Activated T-cell treated with anti-CD3 and anti-CD28 coated beads for 4 hours (primary cell): ENCODE results near the gene HSFX2.
"Not testable (repeated sequence)": the region's sequence is repeated elsewhere in the genome, so short reads cannot be mapped to it uniquely, and the experiment has no call there.

Experiments
- DNase-seq: peaks from one replicate; pipeline ENCODE4 v3.0.0-alpha.2; 2020

The HSFX2 gene, protein sequence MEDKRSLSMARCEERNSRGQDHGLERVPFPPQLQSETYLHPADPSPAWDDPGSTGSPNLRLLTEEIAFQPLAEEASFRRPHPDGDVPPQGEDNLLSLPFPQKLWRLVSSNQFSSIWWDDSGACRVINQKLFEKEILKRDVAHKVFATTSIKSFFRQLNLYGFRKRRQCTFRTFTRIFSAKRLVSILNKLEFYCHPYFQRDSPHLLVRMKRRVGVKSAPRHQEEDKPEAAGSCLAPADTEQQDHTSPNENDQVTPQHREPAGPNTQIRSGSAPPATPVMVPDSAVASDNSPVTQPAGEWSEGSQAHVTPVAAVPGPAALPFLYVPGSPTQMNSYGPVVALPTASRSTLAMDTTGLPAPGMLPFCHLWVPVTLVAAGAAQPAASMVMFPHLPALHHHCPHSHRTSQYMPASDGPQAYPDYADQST

DNA sequence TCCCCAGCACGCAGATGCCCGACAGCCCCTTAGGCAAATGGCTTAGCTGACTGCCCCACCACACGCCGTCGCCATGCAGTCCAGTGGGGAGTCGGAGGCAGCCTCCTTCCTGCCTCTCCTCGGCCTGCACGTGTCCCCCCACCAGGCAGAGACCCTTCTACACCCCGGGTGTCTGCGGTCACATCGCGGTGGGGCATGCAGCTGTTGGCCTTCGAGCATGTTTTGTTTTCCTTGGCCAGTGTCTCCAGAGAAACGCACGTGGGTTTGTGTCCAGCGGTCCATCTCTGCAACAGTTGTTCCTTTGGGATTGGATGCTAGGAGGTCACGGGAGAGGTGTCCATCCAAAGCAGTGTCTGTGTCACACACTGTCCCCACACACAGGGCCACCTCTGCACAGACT is at the start of gene HSFX2:
HSFX2 (minus strand) TSS at position 101 of the 400 bp plus-strand sequence. CDS start 614 bp downstream, outside the sequence.
- DNase-seq = not testable (repeated sequence)

DNA sequence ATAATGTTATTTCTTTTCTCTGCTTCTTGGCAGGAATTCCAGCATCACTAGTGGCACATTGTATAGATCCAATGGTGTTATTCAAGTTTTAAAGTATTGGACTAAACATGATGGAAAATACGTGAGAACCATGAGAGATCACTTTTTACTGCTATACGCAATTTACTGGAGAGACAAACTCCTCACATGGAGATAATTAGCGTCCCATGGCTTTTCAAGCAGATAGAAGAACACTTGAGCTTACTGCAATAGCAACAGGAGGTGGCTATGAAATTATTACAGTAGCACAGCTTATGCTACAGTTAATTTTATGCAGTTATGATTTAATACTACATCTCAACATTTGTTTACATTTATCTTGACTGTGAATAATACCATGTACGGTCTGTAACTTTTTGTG is 48.4 kb upstream of the HSFX2 start:
- DNase-seq = no peak

DNA sequence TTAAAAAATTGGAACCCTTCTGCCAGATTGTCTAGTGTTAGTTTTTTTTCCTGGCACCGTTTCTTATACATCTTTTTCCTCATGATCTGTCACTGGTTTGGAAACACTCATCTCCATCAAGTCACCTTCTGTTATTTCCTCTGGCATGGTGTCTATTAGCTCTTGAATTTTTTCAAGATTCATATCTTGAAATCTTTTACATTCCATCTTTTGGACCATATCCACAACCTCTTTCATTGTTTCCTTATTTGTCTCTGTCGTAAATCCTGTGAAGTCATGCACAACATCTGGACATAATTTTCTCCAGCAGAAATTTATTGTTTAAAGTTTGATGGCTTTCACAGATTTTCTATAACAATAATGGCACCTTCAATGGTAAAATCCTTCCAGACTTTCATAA is 46.7 kb upstream of the HSFX2 start:
- no peak for DNase-seq

DNA sequence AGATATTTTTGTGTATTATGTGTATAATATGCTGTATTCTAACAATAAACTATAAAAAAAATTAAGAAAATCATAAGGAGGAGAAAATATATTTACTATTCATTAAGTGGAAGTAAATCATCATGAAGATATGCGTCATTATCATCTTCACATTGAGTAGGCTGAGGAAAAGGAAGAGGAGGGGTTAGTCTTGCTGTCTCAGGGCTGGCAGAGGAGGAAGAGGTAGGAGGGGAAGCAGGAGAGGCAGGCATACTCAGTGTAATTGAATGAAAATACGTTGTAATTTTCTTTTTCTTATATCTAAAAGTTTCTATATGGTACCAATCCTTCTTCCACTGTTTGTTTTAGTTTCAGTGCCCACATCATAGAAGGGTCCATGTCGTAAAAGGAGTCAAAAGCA is 46.3 kb upstream of the HSFX2 start:
- DNase-seq = no peak

DNA sequence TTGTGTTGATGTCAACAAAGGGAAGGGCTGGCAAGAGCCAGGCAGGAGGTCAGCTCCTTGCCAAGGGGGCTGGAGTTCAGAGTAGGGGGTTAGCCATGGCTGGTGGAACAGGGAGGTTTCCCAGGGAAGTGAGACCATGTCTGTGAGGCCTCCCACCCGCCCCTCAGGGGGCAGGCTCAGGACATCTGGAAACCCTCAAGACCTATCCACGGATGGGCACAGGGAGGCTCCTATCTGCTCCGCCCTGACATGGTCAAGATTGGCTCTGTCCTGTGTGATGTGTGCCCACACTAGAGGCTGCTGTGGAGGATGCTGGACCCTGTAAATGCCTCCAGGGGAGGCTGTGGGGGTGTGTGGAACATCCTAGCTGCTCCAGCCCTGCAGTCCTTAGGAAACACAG is 44.5 kb upstream of the HSFX2 start:
- DNase-seq = no peak

DNA sequence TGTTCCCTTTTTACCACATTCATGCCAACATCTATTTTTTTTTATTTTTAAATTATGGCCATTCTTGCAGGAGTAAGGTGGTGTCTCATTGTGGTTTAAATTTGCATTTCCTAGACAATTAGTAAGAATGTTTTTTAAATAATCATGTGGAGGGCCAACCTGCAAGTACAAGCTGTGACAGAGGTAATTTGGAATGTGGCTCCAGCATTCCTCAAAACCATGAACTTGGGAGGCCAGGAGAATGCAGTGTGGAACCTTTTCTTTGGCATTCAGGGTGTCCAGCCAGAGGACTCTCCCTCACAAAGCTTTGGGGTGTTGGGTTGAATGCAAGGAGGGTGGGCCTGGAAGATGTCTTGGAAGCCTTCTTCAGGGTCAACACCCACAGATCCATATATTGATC is 43.7 kb upstream of the HSFX2 start:
- DNase-seq = no peak

DNA sequence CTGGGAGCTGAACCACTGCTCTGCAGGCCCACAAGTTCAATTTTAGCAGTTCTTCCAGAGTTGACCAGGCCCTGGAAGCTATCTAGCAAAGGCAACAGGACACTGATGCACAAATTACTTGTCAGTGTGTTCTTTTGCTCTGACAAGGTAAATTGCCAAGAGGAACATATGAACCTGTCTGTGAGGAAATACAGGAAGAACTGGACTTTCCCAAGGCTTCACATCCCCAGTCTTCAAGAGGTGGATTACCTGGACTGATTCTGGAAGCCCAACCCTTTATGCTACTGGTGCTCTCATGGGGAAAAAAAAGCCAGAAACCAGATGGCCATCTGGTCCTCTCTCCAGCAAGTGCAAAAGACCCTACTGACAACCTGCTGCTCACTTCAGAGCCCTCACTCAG is 38.4 kb upstream of the HSFX2 start:
- DNase-seq = no peak

DNA sequence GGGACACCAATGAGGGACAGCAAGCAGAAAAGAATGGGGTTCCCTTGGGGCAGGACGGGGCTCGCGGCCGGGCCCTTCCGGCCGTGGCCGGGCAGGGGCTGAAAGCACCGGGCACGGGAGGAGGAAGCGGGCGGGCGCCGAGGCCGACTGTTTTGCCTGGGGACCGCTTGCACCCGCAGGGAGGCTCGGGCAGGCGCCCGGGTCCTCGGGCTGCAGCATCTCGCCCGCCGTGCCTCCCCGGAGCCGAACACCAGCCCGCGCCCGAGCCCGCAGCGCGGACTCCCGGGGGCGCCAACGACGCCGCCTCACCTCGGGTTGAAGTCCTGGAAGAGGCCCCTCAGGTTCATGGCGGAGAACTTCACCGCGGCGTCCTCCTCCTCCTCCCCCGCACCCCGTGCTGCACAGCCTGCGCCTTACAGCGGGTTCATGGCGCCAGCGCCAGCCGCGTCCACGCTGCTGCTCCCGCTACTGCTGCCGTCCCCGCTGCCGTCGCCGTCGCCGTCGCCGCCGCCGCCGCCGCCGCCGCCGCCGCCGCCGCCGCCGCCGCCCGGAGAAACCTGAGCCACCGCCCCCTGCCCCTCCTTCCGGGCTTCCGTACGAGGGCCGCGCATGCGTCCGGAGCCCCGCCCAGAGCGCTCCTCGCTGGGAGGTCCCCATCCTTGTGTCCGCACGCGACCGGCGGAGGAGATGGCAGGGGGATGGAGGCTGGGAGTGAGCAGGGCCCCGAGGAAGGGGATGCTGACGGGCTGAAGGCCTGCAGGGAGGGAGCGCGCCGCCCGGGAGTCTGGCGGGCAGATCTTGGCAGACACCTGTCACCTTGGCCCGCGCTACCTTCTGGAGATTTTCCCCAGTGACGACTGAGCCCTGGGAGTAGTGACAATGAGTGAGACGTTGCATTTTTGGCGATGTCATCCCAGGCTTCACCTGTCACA is 36.4 kb upstream of the HSFX2 start, which contains the start of gene TMEM185A:
TMEM185A (minus strand) TSS at position 559 of the 932 bp plus-strand sequence; CDS start at position 347, 212 bp downstream.
- peak; percentile 47 for DNase-seq

DNA sequence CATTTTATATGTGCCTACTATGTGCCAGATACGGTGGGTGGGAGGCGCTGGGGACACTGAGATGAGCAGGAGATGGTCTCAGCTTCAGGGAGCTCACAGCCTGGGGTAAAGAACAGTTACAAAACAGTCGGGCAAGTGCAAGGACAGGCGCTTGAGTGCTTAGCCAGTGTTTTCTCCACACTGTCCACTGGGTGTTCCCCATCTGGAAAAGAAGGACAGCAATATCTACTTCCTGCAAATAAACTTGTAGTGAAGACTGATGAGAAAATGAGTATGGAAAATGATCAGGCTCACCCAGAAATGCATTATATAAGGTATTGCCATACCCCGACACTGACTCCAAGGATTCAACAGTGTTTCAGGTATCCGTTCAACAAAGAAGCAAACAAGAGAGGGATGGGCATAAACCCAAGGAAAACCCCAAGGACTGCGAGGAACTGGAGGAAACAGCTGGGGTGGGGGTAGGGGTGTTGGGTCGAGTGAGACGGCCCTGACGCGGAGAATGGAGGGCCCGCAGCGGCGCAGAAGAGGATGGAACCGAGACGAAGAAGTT is 35.6 kb upstream of the HSFX2 start:
- no peak for DNase-seq

DNA sequence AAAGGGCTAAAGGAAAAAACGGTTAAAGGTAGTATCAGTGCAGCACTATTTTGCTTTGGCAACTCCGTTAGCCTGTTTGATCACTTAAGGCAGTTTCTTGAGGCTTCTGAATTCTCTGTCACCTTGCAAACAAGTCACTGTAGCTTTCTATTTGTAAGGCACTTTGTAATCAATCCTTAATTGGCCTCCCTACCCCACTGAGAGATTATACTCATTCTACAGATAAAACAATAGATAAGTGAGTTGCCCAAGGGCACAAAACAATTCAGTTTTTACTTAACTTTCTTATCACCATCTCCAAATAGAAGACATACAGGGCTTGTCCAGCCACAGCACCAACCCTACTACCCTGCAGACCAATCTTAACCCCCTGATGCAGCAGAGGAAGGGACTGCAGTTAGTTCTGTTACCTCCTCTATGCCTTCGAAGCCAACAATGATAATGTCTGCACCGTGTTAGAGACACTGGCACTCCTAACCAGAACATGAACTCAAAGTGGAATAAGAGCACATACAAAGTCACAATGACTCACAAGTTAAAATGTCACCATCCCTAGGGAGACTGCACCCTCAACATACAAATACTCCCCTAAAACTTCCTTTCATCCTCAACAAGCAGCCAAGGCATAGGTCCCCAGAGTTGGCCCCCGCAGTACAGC is 34.7 kb upstream of the HSFX2 start:
- DNase-seq = no peak

DNA sequence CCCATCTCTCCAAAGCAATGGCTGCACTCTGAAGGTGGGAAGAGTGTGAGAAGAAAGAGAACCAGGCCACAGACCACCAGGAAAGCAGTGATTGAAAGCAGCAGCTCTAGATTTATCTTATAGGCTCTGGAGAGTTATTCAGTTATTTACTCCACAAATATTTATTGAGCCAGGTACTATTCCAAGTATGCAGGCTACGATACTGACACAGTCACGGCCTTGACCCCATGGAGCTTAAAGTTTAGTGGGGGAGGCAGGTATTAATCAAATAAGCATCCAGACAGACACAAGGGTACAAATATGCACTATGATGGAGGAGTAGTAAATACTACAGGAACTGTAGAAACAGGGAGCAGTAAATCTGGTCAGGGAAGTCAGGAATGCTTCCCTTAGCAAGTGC is 33.7 kb upstream of the HSFX2 start:
- DNase-seq = no peak

DNA sequence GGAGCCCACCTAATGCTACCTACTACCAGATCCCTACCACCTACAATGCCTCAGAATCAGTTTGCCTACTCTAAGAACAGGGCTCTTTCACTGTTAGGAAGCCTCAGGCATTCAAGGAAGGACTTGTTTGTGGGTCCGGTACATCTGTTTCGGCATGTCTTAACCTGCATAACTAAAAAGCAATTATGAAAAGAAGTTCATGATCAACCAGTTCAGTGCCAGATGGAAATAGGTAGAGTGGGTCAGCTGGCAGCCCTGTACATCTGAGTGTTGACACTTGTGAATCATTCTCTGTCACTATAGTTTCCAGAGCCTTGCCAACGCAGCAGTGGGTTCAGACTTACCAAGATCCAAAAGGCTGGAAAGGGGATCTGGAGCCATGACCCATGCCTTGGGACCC is 33.2 kb upstream of the HSFX2 start:
- DNase-seq = no peak

DNA sequence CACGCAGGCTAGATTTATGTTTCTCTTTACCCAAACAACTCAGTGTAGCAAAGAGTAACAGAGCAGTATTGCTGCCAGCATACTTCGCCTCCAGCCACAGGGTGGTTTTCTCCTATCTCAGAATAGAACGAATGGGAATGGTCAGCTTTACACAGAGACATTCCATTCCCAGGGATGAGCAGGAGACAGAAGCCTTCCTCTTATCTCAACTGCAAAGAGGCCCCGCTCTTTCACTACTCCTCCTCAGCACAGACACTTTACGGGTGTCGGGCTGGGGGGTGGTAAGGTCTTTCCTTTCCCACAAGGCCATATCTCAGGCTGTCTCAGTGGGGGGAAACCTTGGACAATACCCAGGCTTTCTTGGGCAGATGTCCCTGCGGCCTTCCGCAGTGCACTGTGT is 31.7 kb upstream of the HSFX2 start:
- DNase-seq = not testable (repeated sequence)

DNA sequence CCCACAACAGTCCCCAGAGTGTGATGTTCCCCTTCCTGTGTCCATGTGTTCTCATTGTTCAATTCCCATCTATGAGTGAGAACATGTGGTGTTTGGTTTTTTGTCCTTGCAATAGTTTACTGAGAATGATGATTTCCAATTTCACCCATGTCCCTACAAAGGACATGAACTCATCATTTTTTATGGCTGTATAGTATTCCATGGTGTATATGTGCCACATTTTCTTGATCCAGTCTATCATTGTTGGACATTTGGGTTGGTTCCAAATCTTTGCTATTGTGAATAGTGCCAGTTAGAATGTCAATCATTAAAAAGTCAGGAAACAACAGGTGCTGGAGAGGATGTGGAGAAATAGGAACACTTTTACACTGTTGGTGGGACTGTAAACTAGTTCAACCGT is 24.5 kb upstream of the HSFX2 start:
- DNase-seq = not testable (repeated sequence)

DNA sequence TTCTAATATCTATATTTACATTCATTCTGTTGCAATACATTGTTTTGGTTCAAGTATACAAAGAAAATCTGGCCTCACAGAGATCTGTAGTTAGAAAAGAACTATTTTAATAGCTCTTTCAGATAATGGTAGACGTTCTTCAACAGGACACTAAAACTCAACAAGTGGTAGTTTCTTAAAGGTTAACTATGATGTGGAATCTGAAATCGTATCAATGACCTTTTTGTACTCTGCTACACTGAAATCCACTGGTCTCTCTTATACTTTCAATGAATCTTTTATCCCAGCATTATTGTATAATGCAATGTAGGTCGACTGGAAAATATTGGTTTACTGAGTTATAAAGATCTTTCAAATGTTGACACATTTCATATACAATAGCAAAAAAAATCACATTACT is 23.8 kb upstream of the HSFX2 start:
- DNase-seq = no peak

DNA sequence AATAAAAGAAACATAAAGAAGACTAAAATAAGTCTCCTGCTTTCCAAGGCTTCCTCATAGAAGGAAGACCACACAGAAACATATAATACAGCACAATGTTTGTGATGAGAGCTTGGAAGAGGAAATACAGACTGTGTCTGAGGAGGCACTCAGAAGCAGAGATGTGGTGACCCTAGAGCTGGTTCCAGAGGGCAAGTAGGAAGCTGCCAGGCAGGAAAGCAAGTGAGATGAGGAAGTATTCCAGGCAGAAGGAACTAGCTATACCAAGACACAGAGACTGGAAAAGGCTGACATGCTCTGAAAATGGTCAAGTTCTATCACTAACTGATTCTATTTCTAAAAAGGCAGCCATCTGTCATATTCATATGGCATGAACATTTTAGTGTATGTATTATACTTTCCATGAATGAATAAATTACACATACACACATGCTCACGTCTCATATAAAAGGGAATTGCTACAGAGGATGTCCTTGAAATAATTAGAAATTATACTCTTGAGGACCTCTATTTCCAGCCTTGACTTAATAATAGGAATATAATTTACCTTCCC is 16.6 kb upstream of the HSFX2 start:
- DNase-seq = no peak

DNA sequence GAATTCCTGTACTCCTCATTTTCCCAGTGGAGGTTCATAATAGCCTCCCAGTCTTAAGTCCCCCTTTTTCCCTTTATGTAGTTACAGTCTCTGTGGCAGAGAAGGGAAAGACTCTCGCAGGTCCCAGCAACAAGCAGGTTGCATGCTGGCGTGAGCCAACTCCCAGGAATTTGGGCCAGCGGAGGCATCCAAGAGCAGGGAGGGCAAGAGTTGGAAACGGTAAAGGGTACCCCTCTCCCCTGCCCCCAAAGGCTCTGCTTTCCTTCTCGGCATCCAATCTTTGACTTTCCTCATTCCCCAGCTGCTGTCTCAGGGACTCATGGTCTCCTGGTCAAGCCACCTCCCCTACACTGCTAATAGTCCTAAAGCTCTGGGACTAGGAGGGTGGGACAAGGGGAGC is 15.4 kb upstream of the HSFX2 start:
- DNase-seq = no peak

DNA sequence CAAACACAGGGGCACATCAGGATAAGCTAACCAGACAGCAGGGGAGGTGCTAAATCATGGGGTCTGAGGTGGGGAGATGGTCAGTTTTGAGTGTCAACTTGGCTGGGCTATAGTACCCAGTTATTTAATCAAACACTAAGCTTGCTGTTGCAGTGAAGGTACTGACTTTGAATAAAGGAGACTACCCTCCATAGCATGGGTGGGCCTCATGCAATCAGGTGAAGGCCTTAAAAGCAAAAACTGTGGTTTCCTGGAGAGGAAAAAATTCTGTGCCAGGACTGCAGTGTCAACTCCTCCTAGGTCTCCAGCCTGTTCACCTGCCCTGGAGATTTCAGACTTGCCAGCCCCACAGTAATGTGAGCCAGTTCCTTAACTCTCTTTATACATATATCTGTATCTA is 12.6 kb upstream of the HSFX2 start:
- no peak for DNase-seq

DNA sequence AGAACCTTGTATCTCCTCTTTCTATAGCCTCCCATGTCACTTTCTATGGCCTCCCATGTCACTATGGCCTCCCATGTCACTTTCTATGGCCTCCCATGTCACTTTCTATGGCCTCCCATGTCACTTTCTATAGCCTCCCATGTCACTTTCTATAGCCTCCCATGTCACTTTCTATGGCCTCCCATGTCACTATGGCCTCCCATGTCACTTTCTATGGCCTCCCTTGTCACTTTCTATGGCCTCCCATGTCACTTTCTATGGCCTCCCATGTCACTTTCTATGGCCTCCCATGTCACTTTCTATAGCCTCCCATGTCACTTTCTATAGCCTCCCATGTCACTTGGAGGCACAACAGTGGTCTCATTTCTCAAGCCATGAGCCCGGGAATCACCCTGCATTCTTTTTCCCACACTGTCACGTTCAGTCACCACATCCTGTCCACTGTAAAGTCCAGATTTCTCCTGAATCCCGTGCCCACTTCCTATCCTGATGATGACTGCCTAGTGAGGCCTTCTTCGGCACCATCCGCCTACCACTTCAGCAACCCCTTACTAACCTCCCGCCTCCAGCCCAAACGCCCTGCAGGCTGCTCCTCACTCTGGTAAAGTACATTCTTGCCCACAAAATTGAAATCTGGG is 10.3 kb upstream of the HSFX2 start:
- DNase-seq = not testable (repeated sequence)

DNA sequence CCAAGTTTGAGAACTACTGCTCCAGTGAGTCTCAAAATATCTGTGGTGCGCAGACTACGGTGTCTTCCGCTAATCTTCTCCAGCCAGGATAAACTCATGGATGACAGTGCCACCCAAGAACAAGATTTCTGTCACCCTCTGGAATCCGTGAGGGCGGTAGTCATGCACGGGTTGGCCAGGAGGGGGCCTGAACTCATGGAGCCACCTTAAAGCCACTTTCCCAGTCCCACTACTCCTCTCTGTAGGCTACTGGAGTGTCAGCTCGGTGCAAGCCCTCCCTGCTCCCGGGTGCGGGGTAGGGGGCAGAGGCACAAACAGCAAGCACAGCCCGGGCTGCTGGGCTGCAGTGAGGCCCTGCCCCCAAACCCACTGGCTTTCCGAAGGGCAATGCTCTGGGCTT is 3.5 kb upstream of the HSFX2 start:
- DNase-seq = not testable (repeated sequence)

DNA sequence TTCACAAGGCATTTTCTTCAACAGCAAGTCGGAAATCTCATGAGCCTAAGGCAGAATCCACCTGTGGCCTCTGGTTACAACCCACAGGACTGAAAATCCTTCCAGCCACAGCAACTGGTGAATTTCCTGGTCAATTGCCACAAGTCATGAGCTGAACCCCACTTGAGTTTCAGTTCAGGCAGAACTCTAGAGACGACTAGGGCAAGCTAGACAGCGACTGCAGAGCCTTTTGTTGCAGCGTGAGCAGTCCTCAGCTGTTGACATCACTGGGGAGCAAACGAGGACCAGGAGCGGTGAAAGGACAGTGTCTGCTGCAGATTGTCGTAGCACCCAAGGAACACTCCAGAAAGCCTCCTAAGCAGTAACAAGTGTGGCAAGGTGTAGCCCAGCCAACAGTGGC is 829 bp upstream of the HSFX2 start:
- not testable (repeated sequence) for DNase-seq

DNA sequence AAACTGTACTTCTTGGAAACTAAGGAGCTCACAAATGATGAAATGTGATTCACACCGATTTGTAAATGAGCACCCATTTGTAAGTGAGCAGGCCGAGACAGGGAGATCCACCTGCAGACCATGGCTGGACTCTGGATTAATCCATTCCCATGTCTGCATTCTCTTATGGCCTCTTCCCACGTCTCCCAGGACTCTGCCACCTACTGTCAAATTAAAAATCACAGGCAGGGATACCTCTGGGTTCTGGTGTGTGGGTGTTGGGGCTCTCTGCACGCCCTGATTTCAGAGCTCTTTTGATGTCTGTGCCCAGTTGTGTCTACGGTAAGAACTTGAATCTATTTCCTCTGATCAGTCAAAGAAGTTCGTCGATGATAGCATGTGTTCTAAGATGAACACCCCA is 4.1 kb downstream of the HSFX2 start:
- not testable (repeated sequence) for DNase-seq
